K562 (cell line): ENCODE measurements around the gene MPI. TPM values are rescaled to one million over a fixed set of nuclear protein-coding genes. Genes with fewer than 3 reads are reported as not detected.

Experiments
- GATA2 ChIP-seq: sonication (generic); formaldehyde crosslinking; IDR thresholded peaks from 2 replicates; pipeline ENCODE4 v1.4.0; 2020; ENCODE audit warnings: mild to moderate bottlenecking, missing genetic modification reagents
- GMEB1 ChIP-seq: fragments of 250-450 bp; sonication (Bioruptor Pico); IDR thresholded peaks from 2 replicates; pipeline ENCODE4 v1.4.0; 2020; ENCODE audit warnings: mild to moderate bottlenecking
- HSF4 ChIP-seq: fragments of 250-450 bp; sonication (Bioruptor Pico); IDR thresholded peaks from 2 replicates; pipeline ENCODE4 v2.1.2; 2022; ENCODE audit warnings: mild to moderate bottlenecking, moderate library complexity, borderline replicate concordance
- LEF1 ChIP-seq: fragments of 450-650 bp; IDR thresholded peaks from 2 replicates; pipeline ENCODE4 v1.6.1; 2016; ENCODE audit warnings: mild to moderate bottlenecking
- MAZ ChIP-seq, 2 experiments: fragments of 450-650 bp in 1 of 2; sonication (generic) in 1 of 2; formaldehyde crosslinking; IDR thresholded peaks in 1 of 2; conservative IDR thresholded peaks in 1 of 2; 2 replicates each; pipeline versions ENCODE4 v1.4.0 to v1.5.0; 2020; ENCODE audit warnings: mild to moderate bottlenecking in 1 of 2, missing genetic modification reagents in 1 of 2
- NCOR1 ChIP-seq: fragments of 450-650 bp; IDR thresholded peaks from 2 replicates; pipeline ENCODE4 v1.6.1; 2016; ENCODE audit warnings: mild to moderate bottlenecking, moderate library complexity
- NFXL1 ChIP-seq: fragments of 450-650 bp; formaldehyde crosslinking; IDR thresholded peaks from 2 replicates; pipeline ENCODE4 v1.4.0; 2021; ENCODE audit warnings: mild to moderate bottlenecking
- RCOR1 ChIP-seq, 2 experiments: IDR thresholded peaks; 2 replicates each; pipeline ENCODE4 v1.6.1; 2012; ENCODE audit warnings: low read depth in 2 of 2, low read length in 2 of 2, borderline replicate concordance in 1 of 2, improper control_type of control experiment in 1 of 2
- SRSF1 ChIP-seq: fragments of 200-400 bp; formaldehyde crosslinking; IDR thresholded peaks from 2 replicates; pipeline ENCODE4 v1.6.1; 2017; ENCODE audit warnings: mild to moderate bottlenecking, low read depth, low read length, moderate library complexity
- ZNF444 ChIP-seq: fragments of 250-450 bp; sonication (Bioruptor Pico); IDR thresholded peaks from 2 replicates; pipeline ENCODE4 v1.4.0; 2020; ENCODE audit warnings: mild to moderate bottlenecking, moderate library complexity
- polyA plus RNA-seq, 8 experiments: library from polyadenylated mRNA; depleted of rRNA in 4 of 8; stranded (reverse) in 5 of 8; unstranded in 3 of 8; fragments of >200 nt; fragmentation: Nextera tagmentation in 2 of 8; fragmentation: Illumina TruSeq in 1 of 8; extraction: Ambion mirVana in 2 of 8; extraction: Trizol in 1 of 8; gene quantifications; 2 replicates each; pipeline versions ENCODE4 v1.2.1 to v1.2.3, GENCODE V29; 2011 to 2014; ENCODE audit warnings: inconsistent platforms in 1 of 8, missing spikeins in 1 of 8
- total RNA-seq, 7 experiments: library from RNA; depleted of rRNA in 6 of 7; stranded (reverse); fragments of >200 nt in 6 of 7; fragmentation: Illumina TruSeq in 2 of 7; extraction: Trizol in 2 of 7; gene quantifications; 2 replicates each; pipeline versions ENCODE4 v1.2.1 to v1.2.3, GENCODE V29; 2011 to 2021; ENCODE audit warnings: low replicate concordance in 1 of 7
- TF ChIP-seq, protein P1 (sequence below): fragments of 450-650 bp; conservative IDR thresholded peaks from 2 replicates; pipeline ENCODE4 v1.6.1; 2016; ENCODE audit warnings: missing genetic modification characterization, low read depth, mild to moderate bottlenecking, control low read depth, missing compliant biosample characterization
- TF ChIP-seq, protein P2 (sequence below), 2 experiments: fragments of 450-650 bp; IDR thresholded peaks; 2 replicates each; pipeline ENCODE4 v1.6.1; 2018; ENCODE audit warnings: mild to moderate bottlenecking in 2 of 2, low read depth in 1 of 2; ENCODE audit not compliant: partially characterized antibody in 2 of 2
- TF ChIP-seq, protein P3 (sequence below): fragments of 450-650 bp; IDR thresholded peaks from 2 replicates; pipeline ENCODE4 v1.6.1; 2016; ENCODE audit warnings: low read depth

MPI gene
- total and polyA plus RNA-seq, 9 of the 15 experiments (the other 6 are each of a cell fraction or from before 2014, with no cell fraction given) = 30.7 to 105 (median 40.5) TPM

GRCh38 chr15:74843445-74843828 lies 46.4 kb upstream of the MPI start (continued):
- TF ChIP-seq, protein P1, sequence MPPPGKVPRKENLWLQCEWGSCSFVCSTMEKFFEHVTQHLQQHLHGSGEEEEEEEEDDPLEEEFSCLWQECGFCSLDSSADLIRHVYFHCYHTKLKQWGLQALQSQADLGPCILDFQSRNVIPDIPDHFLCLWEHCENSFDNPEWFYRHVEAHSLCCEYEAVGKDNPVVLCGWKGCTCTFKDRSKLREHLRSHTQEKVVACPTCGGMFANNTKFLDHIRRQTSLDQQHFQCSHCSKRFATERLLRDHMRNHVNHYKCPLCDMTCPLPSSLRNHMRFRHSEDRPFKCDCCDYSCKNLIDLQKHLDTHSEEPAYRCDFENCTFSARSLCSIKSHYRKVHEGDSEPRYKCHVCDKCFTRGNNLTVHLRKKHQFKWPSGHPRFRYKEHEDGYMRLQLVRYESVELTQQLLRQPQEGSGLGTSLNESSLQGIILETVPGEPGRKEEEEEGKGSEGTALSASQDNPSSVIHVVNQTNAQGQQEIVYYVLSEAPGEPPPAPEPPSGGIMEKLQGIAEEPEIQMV (tag) = no peak
- TF ChIP-seq NCOR1 (no peak), ZNF444 (CRISPR knock-in tag) (no peak), GATA2 (CRISPR knock-in tag) (no peak), LEF1 (no peak), NFXL1 (no peak), SRSF1 (no peak), HSF4 (no peak), RCOR1 (IDR thresholded peaks at IDR 0.05; ENCODE audit: borderline replicate concordance in 1 of 2, low read depth in 2 of 2, low read length in 2 of 2) (no peak), MAZ (CRISPR knock-in tag; conservative IDR thresholded peaks at IDR 0.05 in 1 of 2, IDR thresholded peaks at IDR 0.05 in 1 of 2) (no peak; a peak in 1 of 4 replicates), GMEB1 (CRISPR knock-in tag) (0 out of 2 replicates have a peak, but pooled peaks have one; percentile 1)
- TF ChIP-seq, protein P2, sequence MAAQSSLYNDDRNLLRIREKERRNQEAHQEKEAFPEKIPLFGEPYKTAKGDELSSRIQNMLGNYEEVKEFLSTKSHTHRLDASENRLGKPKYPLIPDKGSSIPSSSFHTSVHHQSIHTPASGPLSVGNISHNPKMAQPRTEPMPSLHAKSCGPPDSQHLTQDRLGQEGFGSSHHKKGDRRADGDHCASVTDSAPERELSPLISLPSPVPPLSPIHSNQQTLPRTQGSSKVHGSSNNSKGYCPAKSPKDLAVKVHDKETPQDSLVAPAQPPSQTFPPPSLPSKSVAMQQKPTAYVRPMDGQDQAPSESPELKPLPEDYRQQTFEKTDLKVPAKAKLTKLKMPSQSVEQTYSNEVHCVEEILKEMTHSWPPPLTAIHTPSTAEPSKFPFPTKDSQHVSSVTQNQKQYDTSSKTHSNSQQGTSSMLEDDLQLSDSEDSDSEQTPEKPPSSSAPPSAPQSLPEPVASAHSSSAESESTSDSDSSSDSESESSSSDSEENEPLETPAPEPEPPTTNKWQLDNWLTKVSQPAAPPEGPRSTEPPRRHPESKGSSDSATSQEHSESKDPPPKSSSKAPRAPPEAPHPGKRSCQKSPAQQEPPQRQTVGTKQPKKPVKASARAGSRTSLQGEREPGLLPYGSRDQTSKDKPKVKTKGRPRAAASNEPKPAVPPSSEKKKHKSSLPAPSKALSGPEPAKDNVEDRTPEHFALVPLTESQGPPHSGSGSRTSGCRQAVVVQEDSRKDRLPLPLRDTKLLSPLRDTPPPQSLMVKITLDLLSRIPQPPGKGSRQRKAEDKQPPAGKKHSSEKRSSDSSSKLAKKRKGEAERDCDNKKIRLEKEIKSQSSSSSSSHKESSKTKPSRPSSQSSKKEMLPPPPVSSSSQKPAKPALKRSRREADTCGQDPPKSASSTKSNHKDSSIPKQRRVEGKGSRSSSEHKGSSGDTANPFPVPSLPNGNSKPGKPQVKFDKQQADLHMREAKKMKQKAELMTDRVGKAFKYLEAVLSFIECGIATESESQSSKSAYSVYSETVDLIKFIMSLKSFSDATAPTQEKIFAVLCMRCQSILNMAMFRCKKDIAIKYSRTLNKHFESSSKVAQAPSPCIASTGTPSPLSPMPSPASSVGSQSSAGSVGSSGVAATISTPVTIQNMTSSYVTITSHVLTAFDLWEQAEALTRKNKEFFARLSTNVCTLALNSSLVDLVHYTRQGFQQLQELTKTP (IDR thresholded peaks at IDR 0.05; ENCODE audit: low read depth in 1 of 2, partially characterized antibody in 2 of 2) = no peak
- TF ChIP-seq, protein P3, sequence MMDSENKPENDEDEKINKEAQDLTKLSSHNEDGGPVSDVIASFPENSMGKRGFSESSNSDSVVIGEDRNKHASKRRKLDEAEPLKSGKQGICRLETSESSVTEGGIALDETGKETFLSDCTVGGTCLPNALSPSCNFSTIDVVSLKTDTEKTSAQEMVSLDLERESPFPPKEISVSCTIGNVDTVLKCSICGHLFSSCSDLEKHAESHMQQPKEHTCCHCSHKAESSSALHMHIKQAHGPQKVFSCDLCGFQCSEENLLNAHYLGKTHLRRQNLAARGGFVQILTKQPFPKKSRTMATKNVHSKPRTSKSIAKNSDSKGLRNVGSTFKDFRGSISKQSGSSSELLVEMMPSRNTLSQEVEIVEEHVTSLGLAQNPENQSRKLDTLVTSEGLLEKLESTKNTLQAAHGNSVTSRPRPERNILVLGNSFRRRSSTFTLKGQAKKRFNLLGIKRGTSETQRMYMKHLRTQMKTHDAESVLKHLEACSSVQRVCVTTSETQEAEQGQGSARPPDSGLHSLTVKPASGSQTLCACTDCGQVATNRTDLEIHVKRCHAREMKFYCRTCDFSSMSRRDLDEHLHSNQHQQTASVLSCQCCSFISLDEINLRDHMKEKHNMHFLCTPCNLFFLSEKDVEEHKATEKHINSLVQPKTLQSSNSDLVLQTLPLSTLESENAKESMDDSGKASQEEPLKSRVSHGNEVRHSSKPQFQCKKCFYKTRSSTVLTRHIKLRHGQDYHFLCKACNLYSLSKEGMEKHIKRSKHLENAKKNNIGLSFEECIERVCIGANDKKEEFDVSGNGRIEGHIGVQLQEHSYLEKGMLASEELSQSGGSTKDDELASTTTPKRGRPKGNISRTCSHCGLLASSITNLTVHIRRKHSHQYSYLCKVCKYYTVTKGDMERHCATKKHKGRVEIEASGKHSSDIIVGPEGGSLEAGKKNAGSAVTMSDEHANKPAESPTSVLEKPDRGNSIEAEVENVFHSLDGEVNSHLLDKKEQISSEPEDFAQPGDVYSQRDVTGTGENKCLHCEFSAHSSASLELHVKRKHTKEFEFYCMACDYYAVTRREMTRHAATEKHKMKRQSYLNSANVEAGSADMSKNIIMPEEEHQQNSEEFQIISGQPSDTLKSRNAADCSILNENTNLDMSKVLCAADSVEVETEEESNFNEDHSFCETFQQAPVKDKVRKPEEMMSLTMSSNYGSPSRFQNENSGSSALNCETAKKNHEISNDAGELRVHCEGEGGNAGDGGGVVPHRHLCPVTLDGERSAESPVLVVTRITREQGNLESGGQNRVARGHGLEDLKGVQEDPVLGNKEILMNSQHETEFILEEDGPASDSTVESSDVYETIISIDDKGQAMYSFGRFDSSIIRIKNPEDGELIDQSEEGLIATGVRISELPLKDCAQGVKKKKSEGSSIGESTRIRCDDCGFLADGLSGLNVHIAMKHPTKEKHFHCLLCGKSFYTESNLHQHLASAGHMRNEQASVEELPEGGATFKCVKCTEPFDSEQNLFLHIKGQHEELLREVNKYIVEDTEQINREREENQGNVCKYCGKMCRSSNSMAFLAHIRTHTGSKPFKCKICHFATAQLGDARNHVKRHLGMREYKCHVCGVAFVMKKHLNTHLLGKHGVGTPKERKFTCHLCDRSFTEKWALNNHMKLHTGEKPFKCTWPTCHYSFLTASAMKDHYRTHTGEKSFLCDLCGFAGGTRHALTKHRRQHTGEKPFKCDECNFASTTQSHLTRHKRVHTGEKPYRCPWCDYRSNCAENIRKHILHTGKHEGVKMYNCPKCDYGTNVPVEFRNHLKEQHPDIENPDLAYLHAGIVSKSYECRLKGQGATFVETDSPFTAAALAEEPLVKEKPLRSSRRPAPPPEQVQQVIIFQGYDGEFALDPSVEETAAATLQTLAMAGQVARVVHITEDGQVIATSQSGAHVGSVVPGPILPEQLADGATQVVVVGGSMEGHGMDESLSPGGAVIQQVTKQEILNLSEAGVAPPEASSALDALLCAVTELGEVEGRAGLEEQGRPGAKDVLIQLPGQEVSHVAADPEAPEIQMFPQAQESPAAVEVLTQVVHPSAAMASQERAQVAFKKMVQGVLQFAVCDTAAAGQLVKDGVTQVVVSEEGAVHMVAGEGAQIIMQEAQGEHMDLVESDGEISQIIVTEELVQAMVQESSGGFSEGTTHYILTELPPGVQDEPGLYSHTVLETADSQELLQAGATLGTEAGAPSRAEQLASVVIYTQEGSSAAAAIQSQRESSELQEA = peak; percentile 78
